ENCODE data around the gene PDZD2. TPM values are rescaled to one million over a fixed set of nuclear protein-coding genes. Genes with fewer than 3 reads are reported as not detected.

The PDZD2 gene
- total RNA-seq, 1 experiment from 2014 or later: not detected

DNA sequence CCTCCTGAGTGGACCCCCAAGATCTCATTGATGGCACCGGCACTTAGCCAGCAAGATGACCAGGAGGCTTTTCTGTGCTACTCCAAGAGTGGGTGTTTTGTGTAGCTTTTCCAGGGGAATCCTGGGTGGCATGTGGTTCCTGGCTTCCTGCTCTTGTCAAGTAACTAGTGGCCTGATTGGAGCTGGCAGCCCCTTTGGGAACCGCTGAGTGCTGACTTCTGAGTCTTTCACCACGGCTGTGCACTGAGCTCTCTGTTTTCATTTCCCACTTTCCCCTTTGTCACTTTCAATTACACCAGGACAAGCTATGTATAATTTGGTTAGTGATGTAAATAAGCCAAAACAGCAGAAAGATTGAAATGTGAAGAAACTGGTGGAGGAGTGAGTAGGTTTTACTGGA lies 279.8 kb downstream of the PDZD2 start:
- Histone ChIP-seq H3K4me1 (replicated peaks; ENCODE audit: insufficient read depth) (no peaks in the 10 kb centered on the region), H3K36me3 (ENCODE audit: low read depth) (no peaks in the 10 kb centered on the region), H3K4me3 (no peak overlapping the region), H3K27me3 (ENCODE audit: insufficient read depth, low read depth) (peaks cover 87% of the 10 kb centered on the region), H2AFZ (no peak overlapping the region), H3K9me3 (ENCODE audit: insufficient read depth, low read depth) (no peaks in the 10 kb centered on the region), H3K79me2 (ENCODE audit: low read depth) (no peaks in the 10 kb centered on the region), H4K20me1 (ENCODE audit: insufficient read depth) (no peaks in the 10 kb centered on the region), H3K4me2 (no peak overlapping the region), H3K27ac (no peak overlapping the region), H3K9me2 (ENCODE audit: insufficient read depth) (no peaks in the 10 kb centered on the region), H3F3A (ENCODE audit: insufficient read depth, low read depth) (no peaks in the 10 kb centered on the region)
- no peak for DNase-seq
- no TSS peak for BruUV-seq (replicated peaks)
- ChIA-PET POLR2A (ENCODE audit: unreplicated experiment) (no interaction called here), CTCF (no interaction called here)
- TF ChIP-seq, protein P1, sequence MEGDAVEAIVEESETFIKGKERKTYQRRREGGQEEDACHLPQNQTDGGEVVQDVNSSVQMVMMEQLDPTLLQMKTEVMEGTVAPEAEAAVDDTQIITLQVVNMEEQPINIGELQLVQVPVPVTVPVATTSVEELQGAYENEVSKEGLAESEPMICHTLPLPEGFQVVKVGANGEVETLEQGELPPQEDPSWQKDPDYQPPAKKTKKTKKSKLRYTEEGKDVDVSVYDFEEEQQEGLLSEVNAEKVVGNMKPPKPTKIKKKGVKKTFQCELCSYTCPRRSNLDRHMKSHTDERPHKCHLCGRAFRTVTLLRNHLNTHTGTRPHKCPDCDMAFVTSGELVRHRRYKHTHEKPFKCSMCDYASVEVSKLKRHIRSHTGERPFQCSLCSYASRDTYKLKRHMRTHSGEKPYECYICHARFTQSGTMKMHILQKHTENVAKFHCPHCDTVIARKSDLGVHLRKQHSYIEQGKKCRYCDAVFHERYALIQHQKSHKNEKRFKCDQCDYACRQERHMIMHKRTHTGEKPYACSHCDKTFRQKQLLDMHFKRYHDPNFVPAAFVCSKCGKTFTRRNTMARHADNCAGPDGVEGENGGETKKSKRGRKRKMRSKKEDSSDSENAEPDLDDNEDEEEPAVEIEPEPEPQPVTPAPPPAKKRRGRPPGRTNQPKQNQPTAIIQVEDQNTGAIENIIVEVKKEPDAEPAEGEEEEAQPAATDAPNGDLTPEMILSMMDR (conservative IDR thresholded peaks at IDR 0.05): no peak
- no peak for TF ChIP-seq EZH2 (IDR thresholded peaks at IDR 0.05; ENCODE audit: low read depth)
- intact Hi-C loops (cut with micrococcal nuclease; ENCODE audit: unreplicated experiment): no loop called here

DNA sequence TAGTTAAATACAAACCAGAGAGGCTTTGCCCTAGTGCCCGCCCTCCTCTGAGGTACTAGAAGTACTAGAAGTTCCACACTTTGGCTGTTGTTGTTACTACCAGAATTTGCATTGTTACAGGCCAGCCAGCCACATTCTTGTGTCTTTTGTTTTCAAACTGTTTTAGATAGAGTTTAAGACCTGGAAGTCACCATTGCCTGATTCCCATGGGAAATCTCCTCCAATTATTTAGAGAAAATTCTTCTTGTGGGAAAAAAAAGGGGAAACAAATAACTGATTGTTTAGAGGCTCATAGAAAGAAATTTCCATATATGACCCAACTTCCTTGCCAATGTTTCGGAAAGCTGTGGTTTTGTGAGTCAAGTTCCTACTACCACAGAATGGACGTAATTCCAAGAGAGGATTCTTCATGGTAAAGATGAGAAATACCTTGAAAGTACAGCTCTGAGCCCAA lies 282.9 kb downstream of the PDZD2 start:
- no TSS peak for BruUV-seq (replicated peaks)
- ChIA-PET CTCF (no interaction called here), POLR2A (ENCODE audit: unreplicated experiment) (no interaction called here)
- peaks cover 82% of the 10 kb centered on the region for H3K27me3 ChIP-seq (ENCODE audit: insufficient read depth, low read depth)
- H2AFZ ChIP-seq: no peak overlapping the region
- intact Hi-C loops (cut with micrococcal nuclease; ENCODE audit: unreplicated experiment): no loop called here
- no peak for DNase-seq
- H3K36me3 ChIP-seq (ENCODE audit: low read depth): no peaks in the 10 kb centered on the region
- TF ChIP-seq EZH2 (IDR thresholded peaks at IDR 0.05; ENCODE audit: low read depth): no peak
- TF ChIP-seq, protein P1 (conservative IDR thresholded peaks at IDR 0.05): no peak
- no peaks in the 10 kb centered on the region for H3F3A ChIP-seq (ENCODE audit: insufficient read depth, low read depth)
- no peak overlapping the region for H3K4me2 ChIP-seq
- no peaks in the 10 kb centered on the region for H3K9me3 ChIP-seq (ENCODE audit: insufficient read depth, low read depth)
- no peak overlapping the region for H3K27ac ChIP-seq
- H3K79me2 ChIP-seq (ENCODE audit: low read depth): no peaks in the 10 kb centered on the region
- no peak overlapping the region for H3K4me3 ChIP-seq
- H3K4me1 ChIP-seq (replicated peaks; ENCODE audit: insufficient read depth): no peaks in the 10 kb centered on the region
- H3K9me2 ChIP-seq (ENCODE audit: insufficient read depth): no peaks in the 10 kb centered on the region
- H4K20me1 ChIP-seq (ENCODE audit: insufficient read depth): no peaks in the 10 kb centered on the region

DNA sequence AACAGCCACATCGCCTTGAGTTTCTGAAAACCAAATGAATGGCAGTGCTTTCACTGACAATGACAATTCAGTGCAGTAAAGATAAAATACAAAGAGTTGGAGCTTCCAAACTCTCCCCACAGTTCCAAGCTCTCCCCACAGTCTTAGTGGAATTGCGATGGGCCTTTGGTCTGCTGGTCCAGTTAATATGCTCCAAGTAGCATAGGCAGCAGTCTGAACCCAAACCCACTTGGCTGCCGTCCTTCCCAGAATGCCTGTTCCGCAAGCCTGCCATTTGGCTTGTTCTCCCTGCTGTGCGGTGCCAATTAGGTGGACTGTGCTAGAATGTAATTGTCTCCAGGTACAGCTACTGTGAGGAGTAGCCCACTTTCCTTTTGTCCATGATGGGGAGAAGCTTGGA lies 285.1 kb downstream of the PDZD2 start:
- no peak overlapping the region for H2AFZ ChIP-seq
- H3K4me1 ChIP-seq (replicated peaks; ENCODE audit: insufficient read depth): no peaks in the 10 kb centered on the region
- no peak overlapping the region for H3K27ac ChIP-seq
- no peaks in the 10 kb centered on the region for H3F3A ChIP-seq (ENCODE audit: insufficient read depth, low read depth)
- no peak overlapping the region for H3K4me3 ChIP-seq
- H3K79me2 ChIP-seq (ENCODE audit: low read depth): no peaks in the 10 kb centered on the region
- no peaks in the 10 kb centered on the region for H3K9me2 ChIP-seq (ENCODE audit: insufficient read depth)
- H3K9me3 ChIP-seq (ENCODE audit: insufficient read depth, low read depth): no peaks in the 10 kb centered on the region
- intact Hi-C loops (cut with micrococcal nuclease; ENCODE audit: unreplicated experiment): no loop called here
- TF ChIP-seq EZH2 (IDR thresholded peaks at IDR 0.05; ENCODE audit: low read depth): no peak
- TF ChIP-seq, protein P1 (conservative IDR thresholded peaks at IDR 0.05): no peak
- peaks cover 81% of the 10 kb centered on the region for H3K27me3 ChIP-seq (ENCODE audit: insufficient read depth, low read depth)
- DNase-seq: no peak
- H4K20me1 ChIP-seq (ENCODE audit: insufficient read depth): no peaks in the 10 kb centered on the region
- ChIA-PET POLR2A (ENCODE audit: unreplicated experiment) (no interaction called here), CTCF (no interaction called here)
- no peak overlapping the region for H3K4me2 ChIP-seq
- no peaks in the 10 kb centered on the region for H3K36me3 ChIP-seq (ENCODE audit: low read depth)
- no TSS peak for BruUV-seq (replicated peaks)

All from PC-9 (cell line).